ENCODE data around the gene PLXNB2. TPM values are rescaled to one million over a fixed set of nuclear protein-coding genes. Genes with fewer than 3 reads are reported as not detected.

PLXNB2 gene
- total RNA-seq, 4 donors from 2014 or later: 93.2 to 207 (median 102) TPM

GRCh38 chr22:50308597-50308935 is 1.1 kb upstream of the PLXNB2 start:
- Histone ChIP-seq H3K9me3 (no peaks in the 10 kb centered on the region), H3K36me3 (peaks cover 0 to 10% of the 10 kb centered on the region in 2 donors), H3K4me1 (peaks cover 4 to 57% (median 39%) of the 10 kb centered on the region in 3 donors), H3K4me3 (peak overlapping the region in 1 of 2 donors; percentile 94), H3K27ac (peak overlapping the region; percentile 70 to 94 (median 92)), H3K27me3 (no peaks in the 10 kb centered on the region)
- no peak for TF ChIP-seq POLR2A (IDR thresholded peaks at IDR 0.05)
- TF ChIP-seq EP300 (IDR thresholded peaks at IDR 0.05): no peak
- TF ChIP-seq POLR2AphosphoS5 (IDR thresholded peaks at IDR 0.05): peak; percentile 28
- no peak for TF ChIP-seq CTCF (IDR thresholded peaks at IDR 0.05)
- 31 to 47% methylated on average over 2 to 5 of the region's 7 CpGs for WGBS, 2 donors (ENCODE audit: low coverage in 1 of 2)
- ATAC-seq: peak; percentile 58

- ATAC-seq: no peak
- Histone ChIP-seq H3K4me1 (peaks cover 4 to 62% (median 44%) of the 10 kb centered on the region in 3 donors), H3K27me3 (no peaks in the 10 kb centered on the region), H3K9me3 (no peaks in the 10 kb centered on the region), H3K36me3 (peaks cover 0 to 10% of the 10 kb centered on the region in 2 donors), H3K27ac (peak overlapping the region; percentile 70 to 94 (median 92)), H3K4me3 (peak overlapping the region in 1 of 2 donors; percentile 94)
- no peak for TF ChIP-seq POLR2A (IDR thresholded peaks at IDR 0.05)
- TF ChIP-seq CTCF (IDR thresholded peaks at IDR 0.05): no peak
- no peak for TF ChIP-seq EP300 (IDR thresholded peaks at IDR 0.05)
- no peak for TF ChIP-seq POLR2AphosphoS5 (IDR thresholded peaks at IDR 0.05)
- WGBS, 2 donors (ENCODE audit: low coverage in 1 of 2): 10% methylated on average over 4 of the region's 19 CpGs; no CpG with 5 or more reads in 1 of the 2 donors
Measured at GRCh38 chr22:50307890-50308596, 597 bp upstream of the PLXNB2 start.

GRCh38 chr22:50305923-50306566 is 1.4 kb downstream of the PLXNB2 start:
- peaks cover 4 to 82% (median 64%) of the 10 kb centered on the region in 3 donors for H3K4me1 ChIP-seq
- no peaks in the 10 kb centered on the region for H3K27me3 ChIP-seq
- no peaks in the 10 kb centered on the region for H3K9me3 ChIP-seq
- TF ChIP-seq CTCF (IDR thresholded peaks at IDR 0.05): no peak
- peak in 1 of 2 donors; percentile 13 for TF ChIP-seq POLR2A (IDR thresholded peaks at IDR 0.05)
- TF ChIP-seq POLR2AphosphoS5 (IDR thresholded peaks at IDR 0.05): peak; percentile 90
- 0% methylated on average over 1 of the region's 21 CpGs; no CpG with 5 or more reads in 1 of the 2 donors for WGBS, 2 donors (ENCODE audit: low coverage in 1 of 2)
- no peaks in the 10 kb centered on the region for H3K36me3 ChIP-seq
- ATAC-seq: peak; percentile 46
- H3K27ac ChIP-seq: peak overlapping the region; percentile 57 to 94 (median 92)
- peak overlapping the region; percentile 86 to 94 for H3K4me3 ChIP-seq

GRCh38 chr22:50305393-50305922 is 2.0 kb downstream of the PLXNB2 start:
- Histone ChIP-seq H3K4me1 (peaks cover 4 to 87% (median 70%) of the 10 kb centered on the region in 3 donors), H3K9me3 (no peaks in the 10 kb centered on the region), H3K4me3 (peak overlapping the region; percentile 86 to 94), H3K36me3 (no peaks in the 10 kb centered on the region), H3K27me3 (no peaks in the 10 kb centered on the region), H3K27ac (peak overlapping the region; percentile 57 to 94 (median 92))
- TF ChIP-seq POLR2AphosphoS5 (IDR thresholded peaks at IDR 0.05) (no peak), POLR2A (IDR thresholded peaks at IDR 0.05) (no peak), EP300 (IDR thresholded peaks at IDR 0.05) (no peak), CTCF (IDR thresholded peaks at IDR 0.05) (no peak)
- ATAC-seq: no peak
- no CpG with 5 or more reads among the region's 14 CpGs for WGBS, 2 donors (ENCODE audit: low coverage in 1 of 2)

Measured in gastroesophageal sphincter (tissue), 4 donors.